NCI-H1105 (cell line): ENCODE data around the gene ST7.
"Not testable (repeated sequence)": the region's sequence is repeated elsewhere in the genome, so short reads cannot be mapped to it uniquely, and the experiment has no call there.

ENCODE experiments used
- DNase-seq: peaks from one replicate; lab custom pipeline; 2025; lab: John Stamatoyannopoulos, UW

The ST7 gene

DNA sequence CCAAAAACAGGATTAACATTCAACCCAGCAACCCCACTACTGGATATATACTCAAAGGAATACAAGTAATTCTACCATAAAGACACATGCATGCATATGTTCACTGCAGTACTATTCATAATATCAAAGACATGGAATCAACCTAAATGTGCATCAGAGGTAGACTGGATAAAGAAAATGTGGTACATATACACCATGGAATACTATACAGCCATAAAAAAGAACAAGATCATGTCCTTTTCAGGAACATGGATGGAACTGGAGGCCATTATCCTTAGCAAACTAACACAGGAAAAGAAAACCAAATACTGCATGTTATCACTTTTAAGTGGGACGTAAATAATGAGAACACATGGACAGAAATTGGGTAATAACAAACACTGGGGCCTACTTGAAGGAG, 77.5 kb downstream of the ST7 start:
- DNase-seq, result not testable (repeated sequence)

- DNase-seq, result no peak
These were observed 79.5 kb downstream of the ST7 start for GRCh38 chr7:117032810-117033209.

GRCh38 chr7:117034851-117035464, 81.7 kb downstream of the ST7 start:
- DNase-seq, result no peak

DNA sequence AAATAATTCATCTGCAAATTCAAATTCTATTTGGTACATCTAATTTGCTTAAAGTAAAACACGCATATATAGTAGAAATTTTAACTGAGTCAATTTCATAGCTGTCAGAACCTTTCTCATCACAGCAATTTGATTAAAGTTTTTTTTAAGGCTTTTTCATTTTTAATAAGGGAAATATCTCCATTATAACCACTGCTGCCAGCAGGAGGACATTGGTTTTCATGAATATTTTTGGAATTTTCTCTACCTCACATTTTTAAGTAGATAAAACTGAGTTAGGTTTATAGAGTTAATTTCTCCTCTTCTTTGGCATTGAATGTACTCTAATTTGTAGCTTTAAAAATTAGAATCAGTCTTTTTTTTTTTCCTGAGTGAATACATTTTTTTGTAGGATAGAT, 82.2 kb downstream of the ST7 start:
- DNase-seq, result no peak

DNA sequence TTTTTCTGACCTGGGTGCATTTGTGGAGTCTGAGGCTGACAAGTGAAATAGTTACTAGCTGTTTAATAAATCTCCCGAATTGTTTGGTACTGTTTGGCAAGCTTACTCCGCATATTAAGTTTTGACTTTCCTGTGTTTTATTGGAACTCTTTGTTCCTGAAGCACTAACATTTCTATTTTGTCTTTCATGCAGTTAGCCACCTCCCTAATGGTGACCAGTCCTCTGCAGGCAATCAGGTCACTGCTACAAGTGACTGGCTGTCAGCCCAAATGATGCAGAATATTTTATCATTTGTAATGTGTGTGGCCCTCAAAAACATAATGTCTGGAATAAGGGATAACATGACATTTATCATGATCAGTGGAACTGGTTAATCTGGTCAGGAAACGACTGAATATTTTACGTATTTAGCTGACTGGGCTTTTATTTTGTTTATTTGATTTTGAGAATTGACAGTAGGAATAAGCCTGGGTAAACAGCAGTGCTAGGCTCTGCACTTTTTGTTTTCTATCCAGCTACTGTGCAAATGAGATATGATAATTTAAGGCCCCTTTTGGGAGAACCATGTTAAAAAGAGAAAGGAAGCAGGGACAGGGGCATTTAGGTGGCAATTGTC, 82.9 kb downstream of the ST7 start:
- no peak for DNase-seq

DNA sequence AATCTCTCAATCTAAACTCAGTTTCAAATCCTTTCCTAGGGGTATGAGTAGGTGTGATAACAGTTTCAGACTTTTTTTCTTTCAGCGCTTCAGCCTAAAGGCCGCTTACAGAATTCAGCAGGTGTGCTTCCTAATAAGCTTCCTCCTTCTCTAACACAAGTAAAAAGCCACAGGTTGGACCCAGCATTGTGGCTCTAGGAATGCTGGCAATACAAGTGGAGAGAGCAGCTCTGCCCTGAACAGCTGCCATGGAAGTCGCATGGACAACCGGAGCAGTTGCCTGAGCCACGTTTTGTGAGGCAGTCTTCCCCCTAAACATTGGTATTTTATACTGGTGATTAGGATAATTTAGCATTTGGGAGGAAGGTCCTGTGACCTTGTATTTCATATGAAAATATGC, 83.5 kb downstream of the ST7 start:
- DNase-seq, result no peak

DNA sequence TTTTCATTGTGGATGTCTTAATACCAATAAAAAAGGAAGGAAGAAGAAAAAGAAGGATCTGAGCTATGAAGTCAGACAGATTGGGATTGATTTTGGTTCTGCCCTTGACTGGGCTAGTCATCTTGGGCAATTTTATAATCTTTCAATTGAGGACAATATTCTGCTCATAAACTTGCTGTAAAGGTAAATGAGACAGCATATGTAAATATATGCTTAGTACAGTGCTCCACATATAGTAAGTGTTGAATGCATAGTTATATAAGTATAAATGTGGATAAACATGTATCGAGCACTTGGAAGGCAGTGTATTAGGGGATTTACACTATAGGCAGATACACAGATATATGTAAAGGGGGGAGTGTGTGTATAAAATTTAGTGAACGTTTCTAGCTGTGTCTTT, 85.1 kb downstream of the ST7 start:
- no peak for DNase-seq

- DNase-seq, result no peak
These were observed 87.7 kb downstream of the ST7 start for GRCh38 chr7:117041007-117041406.

GRCh38 chr7:117041822-117042221, 88.5 kb downstream of the ST7 start:
- no peak for DNase-seq

- no peak for DNase-seq
These were observed 90.0 kb downstream of the ST7 start for GRCh38 chr7:117043108-117043825.

DNA sequence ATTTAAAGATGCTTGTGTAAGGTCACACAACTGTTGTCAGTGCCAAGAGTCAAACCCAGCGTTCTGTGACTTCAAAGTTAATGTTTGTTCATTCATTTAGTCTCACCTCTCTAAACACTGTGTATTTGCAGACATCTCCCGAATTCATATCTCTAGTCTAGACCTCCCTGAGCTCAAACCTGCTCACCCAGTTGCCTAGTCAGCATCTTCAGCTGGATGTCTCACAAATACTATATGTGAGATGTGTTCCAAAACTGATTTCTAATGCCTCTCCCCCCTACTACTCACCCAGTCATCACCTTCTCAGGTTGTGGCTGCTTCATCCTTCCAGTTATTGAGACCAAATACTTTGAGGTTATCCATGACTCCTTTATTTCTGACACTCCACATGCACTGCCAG, 91.4 kb downstream of the ST7 start:
- DNase-seq, result no peak

GRCh38 chr7:117045927-117046710, 92.8 kb downstream of the ST7 start:
- no peak for DNase-seq

DNA sequence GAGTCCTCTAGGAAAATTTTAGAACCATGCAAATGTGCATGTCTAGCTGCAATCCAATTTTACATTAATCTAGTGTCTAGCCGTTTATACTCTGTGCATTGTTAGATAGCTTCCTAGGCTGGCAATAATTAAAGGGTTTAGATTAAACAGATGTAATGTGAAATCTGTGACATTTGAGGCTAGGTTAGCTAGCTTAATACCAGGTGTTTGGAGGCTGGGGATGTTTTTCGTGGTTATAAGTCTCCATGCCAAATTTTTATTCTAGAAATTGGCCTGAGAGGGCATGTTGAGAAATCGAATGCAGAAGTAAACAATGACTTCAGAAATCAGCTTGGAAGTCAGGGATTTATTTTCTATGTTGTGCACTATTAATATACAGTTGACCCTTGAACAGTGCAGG, 94.2 kb downstream of the ST7 start:
- DNase-seq, result no peak

GRCh38 chr7:117048114-117048866, 95.0 kb downstream of the ST7 start:
- no peak for DNase-seq

DNA sequence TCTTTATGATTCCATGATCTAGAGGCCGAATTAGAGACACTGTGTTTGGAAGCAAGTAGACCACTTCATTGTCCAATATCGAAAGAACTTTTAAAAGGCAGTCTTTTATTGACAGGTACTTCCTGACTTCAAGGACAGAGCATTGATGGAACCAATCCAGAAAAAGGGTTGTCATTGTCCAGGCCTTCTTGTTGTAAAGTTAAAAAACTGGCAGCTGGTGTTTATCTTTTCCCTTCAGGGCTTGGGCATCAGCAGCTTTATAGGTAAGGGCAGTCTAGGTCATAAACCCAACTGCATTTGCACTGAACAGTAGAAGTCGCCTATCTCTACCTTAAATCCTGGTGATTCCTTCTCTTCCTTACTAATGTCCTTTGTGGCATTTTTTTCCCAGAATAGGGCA, 95.6 kb downstream of the ST7 start:
- DNase-seq, result no peak

- no peak for DNase-seq
These were observed 98.5 kb downstream of the ST7 start for GRCh38 chr7:117051808-117052207.

DNA sequence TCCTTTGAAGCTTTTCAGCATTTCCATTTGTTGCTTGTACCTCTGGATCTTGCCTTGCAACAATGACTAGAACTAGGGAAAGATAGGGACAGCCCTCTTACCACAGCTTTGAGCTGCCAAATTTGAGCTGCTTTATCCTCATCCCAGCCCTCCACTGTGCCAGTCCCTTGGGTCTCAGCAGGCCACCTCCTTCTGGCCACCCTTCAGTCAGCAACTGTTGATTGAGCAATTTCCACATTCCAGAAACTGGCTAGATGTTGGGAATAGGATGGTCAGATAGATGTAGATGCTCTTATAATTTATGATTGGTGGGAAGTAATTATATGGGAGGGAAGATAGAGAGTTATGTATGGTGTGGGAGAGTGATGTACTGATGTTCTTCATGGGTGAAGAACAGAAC, 100.1 kb downstream of the ST7 start:
- no peak for DNase-seq

DNA sequence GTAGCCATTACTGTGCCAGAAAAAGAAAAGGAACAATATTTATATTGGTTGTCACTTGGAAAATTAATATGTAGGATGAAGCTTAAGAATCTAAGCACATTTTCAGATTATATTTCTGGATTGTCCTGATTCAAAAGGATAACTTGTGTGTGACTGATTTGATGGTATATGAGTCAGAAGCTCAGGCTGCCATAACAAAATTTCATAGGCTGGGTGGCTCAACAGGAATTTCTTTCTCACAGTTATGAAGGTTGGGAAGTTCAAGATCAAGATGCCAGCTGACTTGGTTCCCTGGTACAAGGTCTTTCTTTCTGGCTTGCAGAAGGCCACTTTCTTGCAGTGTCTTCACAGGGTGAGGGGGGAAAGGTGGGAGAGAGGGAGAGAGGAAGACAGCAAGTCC, 108.5 kb downstream of the ST7 start:
- no peak for DNase-seq

DNA sequence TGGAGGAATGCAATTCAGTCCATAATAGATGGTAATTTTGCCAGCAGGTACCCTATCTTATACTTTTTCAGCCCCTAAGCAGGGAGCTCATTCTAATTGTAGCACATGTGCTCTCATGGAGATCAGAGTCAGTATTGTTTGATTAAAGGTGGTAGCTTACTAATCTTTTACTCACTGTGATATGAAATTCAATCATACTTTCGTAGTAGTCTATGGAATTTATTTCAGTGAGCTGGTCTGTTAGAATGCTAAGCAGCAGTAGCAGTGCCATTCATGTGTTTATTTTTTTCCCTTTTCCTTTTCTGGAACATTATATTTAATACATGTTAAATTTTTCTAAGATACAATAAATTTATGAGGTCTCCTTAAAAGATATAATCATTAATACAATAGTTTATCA, 109.0 kb downstream of the ST7 start:
- no peak for DNase-seq

- no peak for DNase-seq
These were observed 111.4 kb downstream of the ST7 start for GRCh38 chr7:117064688-117065087.

- no peak for DNase-seq
These were observed 112.4 kb downstream of the ST7 start for GRCh38 chr7:117065571-117066150.

DNA sequence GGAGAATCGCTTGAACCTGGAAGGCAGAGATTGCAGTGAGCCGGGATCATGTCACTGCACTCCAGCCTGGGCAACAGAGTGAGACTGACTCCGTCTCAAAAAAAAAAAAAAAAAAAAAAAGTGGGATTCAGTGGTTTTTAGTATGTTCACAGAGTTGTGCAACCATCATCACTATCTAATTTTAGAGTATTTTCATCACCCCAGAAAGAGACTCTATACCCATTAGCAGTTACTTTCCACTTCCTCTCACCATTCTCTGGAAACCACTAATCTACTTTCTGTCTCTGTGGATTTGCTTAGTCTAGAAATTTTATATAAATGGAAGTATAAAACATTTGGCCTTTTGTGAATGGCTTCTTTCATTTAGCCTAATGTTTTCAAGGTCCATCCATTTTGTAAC, 113.4 kb downstream of the ST7 start:
- DNase-seq, result no peak
